ENCODE measurements around the gene CTNNA2. TPM values are rescaled to one million over a fixed set of nuclear protein-coding genes. Genes with fewer than 3 reads are reported as not detected.

CTNNA2 gene
- total RNA-seq, 1 donor from 2014 or later: 15.0 TPM

DNA sequence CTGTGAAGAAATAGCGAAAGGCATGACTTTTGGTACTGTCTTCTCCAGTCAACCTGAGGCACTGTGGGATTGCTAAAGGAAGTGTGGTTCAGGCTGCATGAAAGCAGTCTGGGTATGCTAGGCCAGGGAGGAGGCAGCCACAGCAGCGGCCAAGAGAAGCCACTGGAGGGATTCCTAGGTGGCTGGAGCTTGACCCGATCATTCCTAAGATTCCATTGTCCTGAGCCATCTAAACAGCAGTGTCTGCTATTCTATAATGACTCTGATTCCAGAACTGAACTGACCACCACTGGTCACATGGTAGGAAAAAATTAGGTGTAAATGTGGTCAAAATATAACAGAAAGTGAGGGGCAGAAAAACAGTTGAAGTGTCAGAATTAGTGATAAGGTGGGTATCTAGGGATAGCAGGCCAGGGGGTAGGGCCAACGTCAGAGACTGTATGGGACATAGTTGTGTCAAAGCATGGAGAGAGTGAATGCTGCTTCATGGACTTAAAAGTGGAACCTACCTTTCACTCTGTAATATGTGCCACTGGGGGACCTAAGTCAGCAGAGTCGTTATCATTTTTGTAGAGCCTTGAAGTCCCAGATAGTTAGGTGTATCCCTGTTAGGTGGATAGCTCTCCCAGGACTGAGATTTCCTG lies 204.6 kb downstream of the CTNNA2 start:
- Mint-ChIP-seq H3K27ac (no peak overlapping the region), H3K36me3 (peaks cover 3% of the 10 kb centered on the region), H3K4me1 (ENCODE audit: unreplicated experiment) (peaks cover 4% of the 10 kb centered on the region), H3K27me3 (no peaks in the 10 kb centered on the region), H3K9me3 (peaks cover 14% of the 10 kb centered on the region), H3K4me3 (no peak overlapping the region)
- DNase-seq (ENCODE audit: extremely low spot score, unreplicated experiment): no peak
- TF ChIP-seq, protein P1, sequence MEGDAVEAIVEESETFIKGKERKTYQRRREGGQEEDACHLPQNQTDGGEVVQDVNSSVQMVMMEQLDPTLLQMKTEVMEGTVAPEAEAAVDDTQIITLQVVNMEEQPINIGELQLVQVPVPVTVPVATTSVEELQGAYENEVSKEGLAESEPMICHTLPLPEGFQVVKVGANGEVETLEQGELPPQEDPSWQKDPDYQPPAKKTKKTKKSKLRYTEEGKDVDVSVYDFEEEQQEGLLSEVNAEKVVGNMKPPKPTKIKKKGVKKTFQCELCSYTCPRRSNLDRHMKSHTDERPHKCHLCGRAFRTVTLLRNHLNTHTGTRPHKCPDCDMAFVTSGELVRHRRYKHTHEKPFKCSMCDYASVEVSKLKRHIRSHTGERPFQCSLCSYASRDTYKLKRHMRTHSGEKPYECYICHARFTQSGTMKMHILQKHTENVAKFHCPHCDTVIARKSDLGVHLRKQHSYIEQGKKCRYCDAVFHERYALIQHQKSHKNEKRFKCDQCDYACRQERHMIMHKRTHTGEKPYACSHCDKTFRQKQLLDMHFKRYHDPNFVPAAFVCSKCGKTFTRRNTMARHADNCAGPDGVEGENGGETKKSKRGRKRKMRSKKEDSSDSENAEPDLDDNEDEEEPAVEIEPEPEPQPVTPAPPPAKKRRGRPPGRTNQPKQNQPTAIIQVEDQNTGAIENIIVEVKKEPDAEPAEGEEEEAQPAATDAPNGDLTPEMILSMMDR (conservative IDR thresholded peaks at IDR 0.05): no peak

- no peak overlapping the region for H3K4me3 Mint-ChIP-seq
- peaks cover 9% of the 10 kb centered on the region for H3K4me1 Mint-ChIP-seq (ENCODE audit: unreplicated experiment)
- H3K27me3 Mint-ChIP-seq: no peaks in the 10 kb centered on the region
- no peaks in the 10 kb centered on the region for H3K36me3 Mint-ChIP-seq
- TF ChIP-seq, protein P1 (conservative IDR thresholded peaks at IDR 0.05): no peak
- no peak overlapping the region for H3K27ac Mint-ChIP-seq
- no peak for DNase-seq (ENCODE audit: extremely low spot score, unreplicated experiment)
- H3K9me3 Mint-ChIP-seq: peaks cover 4% of the 10 kb centered on the region
Observed at GRCh38 chr2:79721061-79721460, 208.2 kb downstream of the CTNNA2 start.

- TF ChIP-seq, protein P1 (conservative IDR thresholded peaks at IDR 0.05): no peak
- no peak overlapping the region for H3K4me3 Mint-ChIP-seq
- DNase-seq (ENCODE audit: extremely low spot score, unreplicated experiment): no peak
- no peaks in the 10 kb centered on the region for H3K36me3 Mint-ChIP-seq
- H3K27ac Mint-ChIP-seq: no peak overlapping the region
- peaks cover 9% of the 10 kb centered on the region for H3K4me1 Mint-ChIP-seq (ENCODE audit: unreplicated experiment)
- peaks cover 4% of the 10 kb centered on the region for H3K9me3 Mint-ChIP-seq
- no peaks in the 10 kb centered on the region for H3K27me3 Mint-ChIP-seq
Observed at GRCh38 chr2:79721966-79722365, 209.1 kb downstream of the CTNNA2 start.

DNA sequence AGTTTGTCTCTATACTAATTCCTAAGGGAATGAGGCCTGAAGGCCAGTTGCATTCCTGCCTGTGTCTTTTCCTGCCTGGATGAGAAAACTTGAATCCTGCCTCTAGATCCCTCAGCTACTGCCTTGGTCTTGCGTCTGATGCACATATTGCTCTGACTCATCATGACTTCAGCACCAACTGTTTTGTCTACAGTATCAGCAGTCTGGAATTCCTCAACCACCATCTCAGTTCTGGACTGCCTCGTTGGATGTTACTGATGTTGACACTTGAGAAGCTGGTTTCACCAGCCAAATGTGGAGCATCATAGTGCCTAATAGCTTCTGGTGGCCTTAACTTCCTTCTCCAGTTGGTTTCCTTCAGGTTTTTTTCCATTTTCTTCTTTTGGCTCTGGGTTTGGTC lies 211.0 kb downstream of the CTNNA2 start:
- Mint-ChIP-seq H3K9me3 (peaks cover 4% of the 10 kb centered on the region), H3K36me3 (no peaks in the 10 kb centered on the region), H3K27me3 (no peaks in the 10 kb centered on the region), H3K4me1 (ENCODE audit: unreplicated experiment) (peaks cover 5% of the 10 kb centered on the region), H3K27ac (no peak overlapping the region), H3K4me3 (no peak overlapping the region)
- no peak for DNase-seq (ENCODE audit: extremely low spot score, unreplicated experiment)
- TF ChIP-seq, protein P1 (conservative IDR thresholded peaks at IDR 0.05): no peak

GRCh38 chr2:79729532-79729931 lies 216.7 kb downstream of the CTNNA2 start:
- no peaks in the 10 kb centered on the region for H3K9me3 Mint-ChIP-seq
- no peak for DNase-seq (ENCODE audit: extremely low spot score, unreplicated experiment)
- H3K27ac Mint-ChIP-seq: no peak overlapping the region
- no peaks in the 10 kb centered on the region for H3K36me3 Mint-ChIP-seq
- TF ChIP-seq, protein P1 (conservative IDR thresholded peaks at IDR 0.05): no peak
- H3K4me1 Mint-ChIP-seq (ENCODE audit: unreplicated experiment): peaks cover 5% of the 10 kb centered on the region
- no peak overlapping the region for H3K4me3 Mint-ChIP-seq
- H3K27me3 Mint-ChIP-seq: no peaks in the 10 kb centered on the region
